Esophagus squamous epithelium (tissue), 4 donors: Measurements from ENCODE around the gene DGUOK.
A peak's percentile ranks its signal among the peaks of the same experiment; 100 is the strongest.

Experiments used
- CTCF ChIP-seq, 6 experiments: fragments of 450-650 bp in 4 of 6; fragments of 200-600 bp in 2 of 6; sonication (generic) in 2 of 6; IDR thresholded peaks; one replicate each; pipeline ENCODE4 v1.5.1; 2016 to 2019; ENCODE audit warnings: antibody characterized with exemption in 6 of 6, mild to moderate bottlenecking in 4 of 6, moderate library complexity in 4 of 6
- POLR2A ChIP-seq, 4 donors: fragments of 450-650 bp; IDR thresholded peaks; one replicate each; pipeline ENCODE4 v1.6.1; 2017; ENCODE audit warnings: antibody characterized with exemption in 4 of 4, mild to moderate bottlenecking in 4 of 4, moderate library complexity in 3 of 4

GRCh38 chr2:73892631-73893329, 33.9 kb upstream of the DGUOK start, which contains the start of gene ACTG2:
- TF ChIP-seq CTCF (IDR thresholded peaks at IDR 0.05) (no peak), POLR2A (IDR thresholded peaks at IDR 0.05) (peak in 2 of 4 donors; percentile 53 to 78)
